ENCODE measurements around the gene ALDH1B1. TPM values are rescaled to one million over a fixed set of nuclear protein-coding genes. Genes with fewer than 3 reads are reported as not detected.

Gene ALDH1B1
- total RNA-seq, 2 donors from 2014 or later, result 47.7 to 59.9 TPM

DNA sequence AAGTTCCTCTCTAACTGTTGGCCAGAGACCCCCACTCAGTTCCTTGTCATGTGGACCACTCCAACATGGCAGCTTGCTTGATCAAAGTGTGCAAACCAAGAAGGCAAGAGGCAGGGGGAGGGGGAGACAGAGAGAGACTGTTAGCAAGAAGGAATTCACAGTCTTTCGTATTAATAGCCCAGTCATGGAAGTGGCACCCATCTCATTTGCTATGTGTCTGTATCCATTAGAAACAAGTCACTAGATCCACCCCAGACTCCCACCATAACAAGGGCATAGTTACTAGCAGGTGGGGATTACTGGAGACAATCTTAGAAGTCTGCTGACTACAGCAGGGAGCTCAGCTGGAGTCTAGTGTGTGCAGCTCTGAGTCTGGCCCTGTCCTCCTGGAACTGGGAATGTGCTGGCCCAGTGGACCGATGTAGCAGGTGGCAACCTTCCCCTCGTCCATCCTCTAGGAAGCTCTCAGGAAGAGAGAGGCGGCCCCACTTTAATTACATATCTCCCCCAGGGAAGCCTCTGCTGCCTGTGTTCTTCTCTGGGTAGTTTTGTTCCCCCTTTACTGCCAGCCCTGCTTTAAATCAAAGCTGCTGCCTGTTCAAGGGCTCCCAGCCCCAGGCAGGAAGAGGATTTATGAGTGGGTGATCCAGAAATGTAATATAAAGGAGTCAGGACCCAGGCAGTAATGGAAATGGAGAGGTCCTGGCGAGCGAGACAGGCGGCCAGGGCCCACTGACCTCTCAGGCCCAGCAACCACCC is 47.8 kb upstream of the ALDH1B1 start:
- Mint-ChIP-seq H3K36me3 (ENCODE audit: low read depth) (no peaks in the 10 kb centered on the region), H3K27ac (no peak overlapping the region), H3K4me3 (no peak overlapping the region), H3K4me1 (peaks cover 45% of the 10 kb centered on the region), H3K9me3 (peaks cover 6% of the 10 kb centered on the region), H3K27me3 (ENCODE audit: insufficient read depth) (peaks cover 45% of the 10 kb centered on the region)
- Histone ChIP-seq H3K27ac (ENCODE audit: low read depth, low read length) (peak overlapping the region; percentile 40), H3K27me3 (ENCODE audit: control insufficient read depth, insufficient read depth, low read length, poor library complexity, severe bottlenecking) (no peaks in the 10 kb centered on the region), H3K36me3 (ENCODE audit: control insufficient read depth, insufficient read depth, low read length) (no peaks in the 10 kb centered on the region), H3K4me3 (ENCODE audit: low read length) (no peak overlapping the region), H3K9me3 (ENCODE audit: control insufficient read depth, low read length) (no peaks in the 10 kb centered on the region), H3K4me1 (ENCODE audit: control insufficient read depth, insufficient read depth, low read length) (peaks cover 16% of the 10 kb centered on the region), H3K9ac (ENCODE audit: extremely low read depth, low read length, poor library complexity, severe bottlenecking) (no peak overlapping the region)
- TF ChIP-seq, protein P1, sequence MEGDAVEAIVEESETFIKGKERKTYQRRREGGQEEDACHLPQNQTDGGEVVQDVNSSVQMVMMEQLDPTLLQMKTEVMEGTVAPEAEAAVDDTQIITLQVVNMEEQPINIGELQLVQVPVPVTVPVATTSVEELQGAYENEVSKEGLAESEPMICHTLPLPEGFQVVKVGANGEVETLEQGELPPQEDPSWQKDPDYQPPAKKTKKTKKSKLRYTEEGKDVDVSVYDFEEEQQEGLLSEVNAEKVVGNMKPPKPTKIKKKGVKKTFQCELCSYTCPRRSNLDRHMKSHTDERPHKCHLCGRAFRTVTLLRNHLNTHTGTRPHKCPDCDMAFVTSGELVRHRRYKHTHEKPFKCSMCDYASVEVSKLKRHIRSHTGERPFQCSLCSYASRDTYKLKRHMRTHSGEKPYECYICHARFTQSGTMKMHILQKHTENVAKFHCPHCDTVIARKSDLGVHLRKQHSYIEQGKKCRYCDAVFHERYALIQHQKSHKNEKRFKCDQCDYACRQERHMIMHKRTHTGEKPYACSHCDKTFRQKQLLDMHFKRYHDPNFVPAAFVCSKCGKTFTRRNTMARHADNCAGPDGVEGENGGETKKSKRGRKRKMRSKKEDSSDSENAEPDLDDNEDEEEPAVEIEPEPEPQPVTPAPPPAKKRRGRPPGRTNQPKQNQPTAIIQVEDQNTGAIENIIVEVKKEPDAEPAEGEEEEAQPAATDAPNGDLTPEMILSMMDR (conservative IDR thresholded peaks at IDR 0.05), result no peak
- WGBS, 2 experiments (ENCODE audit: insufficient coverage in 1 of 2, insufficient read length in 1 of 2), result 80 to 89% methylated on average over 2 to 7 of the region's 7 CpGs
- peak; percentile 33 for DNase-seq

DNA sequence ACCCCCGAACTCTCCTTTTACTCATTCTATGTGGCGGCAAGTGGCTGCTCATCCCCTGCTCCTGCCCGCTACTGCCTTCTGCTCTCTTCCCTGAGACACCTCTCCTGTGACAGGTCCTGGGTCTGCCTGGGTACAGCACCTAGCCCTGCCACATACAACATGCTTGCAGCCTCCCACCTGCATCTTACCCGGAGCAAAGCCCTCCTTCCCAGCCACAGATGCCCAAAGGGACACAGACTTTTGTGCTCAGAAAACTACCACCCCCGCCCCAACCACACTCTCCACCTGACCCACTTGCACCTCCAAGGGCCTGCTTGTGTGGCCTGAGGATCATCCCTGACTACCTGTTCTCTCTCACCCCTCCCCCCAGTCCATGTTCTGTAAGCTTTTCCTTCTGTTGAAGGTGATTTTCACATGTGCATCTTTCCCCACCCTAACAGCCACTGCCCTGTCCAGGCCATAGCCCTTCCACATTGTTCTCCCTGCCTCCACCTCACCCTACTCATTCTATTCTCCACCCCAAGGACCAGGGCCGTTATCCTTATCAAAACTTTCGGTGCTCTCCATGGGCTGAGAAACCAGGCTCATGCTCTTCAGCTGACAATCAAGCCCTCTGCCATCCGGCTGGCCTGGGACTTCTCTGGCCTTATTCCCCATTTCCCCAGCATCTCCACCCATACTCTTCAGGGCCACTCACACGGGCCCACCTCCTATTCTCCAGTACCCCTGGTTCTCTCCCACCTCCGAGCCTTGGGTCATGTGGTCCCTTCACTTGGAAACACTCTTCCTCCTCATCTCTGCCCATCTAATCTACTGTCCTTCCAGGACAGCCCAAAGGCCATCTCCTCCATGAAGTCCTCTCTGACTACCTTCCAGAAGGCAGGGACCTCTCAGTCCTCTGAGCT is 46.4 kb upstream of the ALDH1B1 start:
- no peak overlapping the region for H3K27ac ChIP-seq (ENCODE audit: low read depth, low read length)
- 90 to 95% methylated on average over 8 to 10 of the region's 10 CpGs for WGBS, 2 experiments (ENCODE audit: insufficient coverage in 1 of 2, insufficient read length in 1 of 2)
- H3K4me1 ChIP-seq (ENCODE audit: control insufficient read depth, insufficient read depth, low read length), result peaks cover 16% of the 10 kb centered on the region
- Mint-ChIP-seq H3K4me3 (peak overlapping the region; percentile 2), H3K4me1 (peaks cover 57% of the 10 kb centered on the region), H3K36me3 (ENCODE audit: low read depth) (no peaks in the 10 kb centered on the region), H3K27ac (peak overlapping the region; percentile 53), H3K9me3 (peaks cover 2% of the 10 kb centered on the region), H3K27me3 (ENCODE audit: insufficient read depth) (peaks cover 36% of the 10 kb centered on the region)
- no peak overlapping the region for H3K9ac ChIP-seq (ENCODE audit: extremely low read depth, low read length, poor library complexity, severe bottlenecking)
- TF ChIP-seq, protein P1 (conservative IDR thresholded peaks at IDR 0.05), result no peak
- peak; percentile 37 for DNase-seq
- H3K27me3 ChIP-seq (ENCODE audit: control insufficient read depth, insufficient read depth, low read length, poor library complexity, severe bottlenecking), result no peaks in the 10 kb centered on the region
- no peaks in the 10 kb centered on the region for H3K9me3 ChIP-seq (ENCODE audit: control insufficient read depth, low read length)
- H3K4me3 ChIP-seq (ENCODE audit: low read length), result peak overlapping the region; percentile 33
- no peaks in the 10 kb centered on the region for H3K36me3 ChIP-seq (ENCODE audit: control insufficient read depth, insufficient read depth, low read length)

DNA sequence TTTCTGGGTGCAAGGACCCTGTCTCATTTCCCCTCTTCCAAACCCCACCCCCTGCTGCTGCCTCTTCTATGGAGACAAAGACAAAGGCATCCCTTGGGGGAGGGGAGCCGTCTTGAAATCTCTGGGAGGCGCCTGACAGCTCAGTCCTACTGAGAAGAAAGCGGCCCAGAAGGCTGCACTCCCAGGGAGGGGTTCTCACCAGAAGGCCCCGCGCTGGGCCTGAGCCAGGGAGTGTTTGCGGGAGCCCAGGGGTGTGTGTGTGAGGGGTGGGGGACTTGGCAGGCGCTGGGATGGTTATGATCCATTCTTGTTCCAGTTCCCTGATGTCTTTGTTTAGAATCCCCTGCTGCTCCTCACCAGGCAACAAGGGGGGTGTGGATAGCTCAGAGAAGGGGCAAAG is 45.7 kb upstream of the ALDH1B1 start:
- Histone ChIP-seq H3K4me1 (ENCODE audit: control insufficient read depth, insufficient read depth, low read length) (peaks cover 19% of the 10 kb centered on the region), H3K27ac (ENCODE audit: low read depth, low read length) (no peak overlapping the region), H3K4me3 (ENCODE audit: low read length) (peak overlapping the region; percentile 33), H3K9ac (ENCODE audit: extremely low read depth, low read length, poor library complexity, severe bottlenecking) (no peak overlapping the region), H3K36me3 (ENCODE audit: control insufficient read depth, insufficient read depth, low read length) (no peaks in the 10 kb centered on the region), H3K9me3 (ENCODE audit: control insufficient read depth, low read length) (no peaks in the 10 kb centered on the region), H3K27me3 (ENCODE audit: control insufficient read depth, insufficient read depth, low read length, poor library complexity, severe bottlenecking) (no peaks in the 10 kb centered on the region)
- H3K4me3 Mint-ChIP-seq, result peak overlapping the region; percentile 2
- 22 to 60% methylated on average over 1 to 7 of the region's 7 CpGs for WGBS, 2 experiments (ENCODE audit: insufficient coverage in 1 of 2, insufficient read length in 1 of 2)
- TF ChIP-seq, protein P1 (conservative IDR thresholded peaks at IDR 0.05), result no peak
- DNase-seq, result peak; percentile 77
- H3K36me3 Mint-ChIP-seq (ENCODE audit: low read depth), result no peaks in the 10 kb centered on the region
- H3K27ac Mint-ChIP-seq, result peak overlapping the region; percentile 53
- peaks cover 2% of the 10 kb centered on the region for H3K9me3 Mint-ChIP-seq
- peaks cover 63% of the 10 kb centered on the region for H3K4me1 Mint-ChIP-seq
- peaks cover 35% of the 10 kb centered on the region for H3K27me3 Mint-ChIP-seq (ENCODE audit: insufficient read depth)
